GM23338 (cell line): ENCODE results near the gene WDR93. TPM values are rescaled to one million over a fixed set of nuclear protein-coding genes. Genes with fewer than 3 reads are reported as not detected.

Experiments used
- ATAC-seq: fragments of 200-7000 bp; cut with Tn5 transposase; 3 replicates; pipeline ENCODE4 v1.9.1; 2020
- DNase-seq: peaks from one replicate; pipeline ENCODE4 v3.0.0-alpha.2; 2015; ENCODE audit warnings: low spot score
- H2AFZ ChIP-seq: fragments of 200-600 bp; sonication (generic); 2 replicates; pipeline ENCODE4 v1.8.0; 2016; ENCODE audit warnings: antibody characterized with exemption, mild to moderate bottlenecking, moderate library complexity
- H3F3A ChIP-seq: fragments of 200-600 bp; sonication (generic); replicated peaks from 2 replicates; pipeline ENCODE4 v1.8.0; 2017; ENCODE audit warnings: antibody characterized with exemption, mixed run types, low read depth
- H3K27ac ChIP-seq: fragments of 200-600 bp; sonication (generic); 2 replicates; pipeline ENCODE4 v1.6.1; 2016; ENCODE audit warnings: low read depth
- H3K27me3 ChIP-seq: fragments of 200-600 bp; sonication (generic); 2 replicates; pipeline ENCODE4 v1.8.0; 2016; ENCODE audit warnings: mild to moderate bottlenecking, mixed run types, moderate library complexity; ENCODE audit not compliant: insufficient read depth
- H3K36me3 ChIP-seq: fragments of 200-600 bp; sonication (generic); 2 replicates; pipeline ENCODE4 v1.8.0; 2016; ENCODE audit warnings: mild to moderate bottlenecking; ENCODE audit not compliant: insufficient read depth
- H3K4me1 ChIP-seq: fragments of 200-600 bp; sonication (generic); 2 replicates; pipeline ENCODE4 v1.8.0; 2016; ENCODE audit warnings: mild to moderate bottlenecking, moderate library complexity; ENCODE audit not compliant: insufficient read depth
- H3K4me2 ChIP-seq: fragments of 200-600 bp; sonication (generic); 2 replicates; pipeline ENCODE4 v1.7.1; 2017; ENCODE audit warnings: mixed run types
- H3K4me3 ChIP-seq: fragments of 200-600 bp; sonication (generic); 2 replicates; pipeline ENCODE4 v1.6.1; 2016; ENCODE audit warnings: mixed run types
- H3K79me2 ChIP-seq: fragments of 200-600 bp; sonication (generic); replicated peaks from 2 replicates; pipeline ENCODE4 v1.8.0; 2017; ENCODE audit warnings: mild to moderate bottlenecking; ENCODE audit not compliant: insufficient read depth
- H3K9me2 ChIP-seq: fragments of 200-600 bp; sonication (generic); 2 replicates; pipeline ENCODE4 v1.8.0; 2017; ENCODE audit not compliant: insufficient read depth
- H4K20me1 ChIP-seq: fragments of 200-600 bp; sonication (generic); replicated peaks from 2 replicates; pipeline ENCODE4 v1.8.0; 2017; ENCODE audit warnings: mild to moderate bottlenecking; ENCODE audit not compliant: insufficient read depth
- H3K27ac Mint-ChIP-seq: 2 replicates; pipeline ENCODE4 v1.8.0; 2020; ENCODE audit warnings: inconsistent platforms, mild to moderate bottlenecking, moderate library complexity, mixed read lengths
- H3K27me3 Mint-ChIP-seq: 3 replicates; pipeline ENCODE4 v1.8.0; 2022; ENCODE audit warnings: low read depth, mild to moderate bottlenecking, moderate library complexity, mixed read lengths, inconsistent platforms; ENCODE audit not compliant: insufficient read depth, poor library complexity
- H3K36me3 Mint-ChIP-seq: 3 replicates; pipeline ENCODE4 v1.8.0; 2021; ENCODE audit warnings: low read depth, mild to moderate bottlenecking, inconsistent platforms, moderate library complexity, mixed read lengths
- H3K4me1 Mint-ChIP-seq: 3 replicates; pipeline ENCODE4 v1.8.0; 2020; ENCODE audit warnings: mild to moderate bottlenecking, inconsistent platforms, mixed read lengths
- H3K4me3 Mint-ChIP-seq: 3 replicates; pipeline ENCODE4 v1.8.0; 2021; ENCODE audit warnings: moderate library complexity, mild to moderate bottlenecking, inconsistent platforms, mixed read lengths
- H3K9me3 Mint-ChIP-seq: 3 replicates; pipeline ENCODE4 v1.8.0; 2020; ENCODE audit warnings: moderate library complexity, mild to moderate bottlenecking, inconsistent platforms, mixed read lengths
- CREB1 ChIP-seq: fragments of 250-450 bp; sonication (Bioruptor Pico); IDR thresholded peaks from 2 replicates; pipeline ENCODE4 v1.5.0; 2020; ENCODE audit warnings: low read depth, mild to moderate bottlenecking, moderate library complexity
- EZH2phosphoT487 ChIP-seq: fragments of 200-600 bp; sonication (generic); IDR thresholded peaks from one replicate; pipeline ENCODE4 v1.8.1; 2018; ENCODE audit warnings: antibody characterized with exemption; ENCODE audit not compliant: unreplicated experiment
- NANOG ChIP-seq: IDR thresholded peaks from 2 replicates; pipeline ENCODE4 v1.6.1; 2016; ENCODE audit warnings: antibody characterized with exemption, borderline replicate concordance
- POLR2AphosphoS5 ChIP-seq: IDR thresholded peaks from 2 replicates; pipeline ENCODE4 v1.6.1; 2016; ENCODE audit warnings: antibody characterized with exemption, low read depth
- REST ChIP-seq: IDR thresholded peaks from one replicate; pipeline ENCODE4 v1.6.1; 2018; ENCODE audit warnings: antibody characterized with exemption; ENCODE audit not compliant: unreplicated experiment
- ZNF462 ChIP-seq: fragments of 250-450 bp; sonication (Bioruptor Pico); IDR thresholded peaks from 2 replicates; pipeline ENCODE4 v1.5.0; 2020; ENCODE audit warnings: mild to moderate bottlenecking, moderate library complexity
- polyA plus RNA-seq: library from polyadenylated mRNA; unstranded; fragments of >200 nt; fragmentation: Nextera tagmentation; extraction: Ambion mirVana; gene quantifications from 2 replicates; pipeline ENCODE4 v1.2.1, GENCODE V29; 2016
- total RNA-seq: library from RNA; depleted of rRNA; stranded (reverse); fragments of >200 nt; shearing (Covaris generic); gene quantifications from 2 replicates; pipeline ENCODE4 v1.2.3, GENCODE V29; 2014

Gene WDR93
- total and polyA plus RNA-seq, 2 experiments from 2014 or later = 0.14 TPM; not detected in 1

- TF ChIP-seq ZNF462 (CRISPR knock-in tag) = no peak
- TF ChIP-seq EZH2phosphoT487 = no peak
- TF ChIP-seq NANOG = no peak
- no peak for TF ChIP-seq POLR2AphosphoS5
Observed at GRCh38 chr15:89728254-89728653, 37.6 kb downstream of the WDR93 start (continued).

- no peak overlapping the region for H3K27ac ChIP-seq
- no peaks in the 10 kb centered on the region for H3F3A ChIP-seq
- H3K36me3 Mint-ChIP-seq = no peaks in the 10 kb centered on the region
- H4K20me1 ChIP-seq = no peaks in the 10 kb centered on the region
- DNase-seq = no peak
- no peaks in the 10 kb centered on the region for H3K27me3 ChIP-seq
- H3K9me3 Mint-ChIP-seq = no peaks in the 10 kb centered on the region
- H3K27ac Mint-ChIP-seq = no peak overlapping the region
- no peak overlapping the region for H3K4me2 ChIP-seq
- peaks cover 5% of the 10 kb centered on the region; the same call in 1 of the 3 replicates for H3K4me1 Mint-ChIP-seq
- peaks cover 3% of the 10 kb centered on the region for H3K27me3 Mint-ChIP-seq
- H2AFZ ChIP-seq = no peak overlapping the region
- ATAC-seq = no peak
- no peaks in the 10 kb centered on the region for H3K4me1 ChIP-seq
- no peak overlapping the region for H3K4me3 ChIP-seq
- no peaks in the 10 kb centered on the region for H3K36me3 ChIP-seq
- no peak overlapping the region for H3K4me3 Mint-ChIP-seq
- no peaks in the 10 kb centered on the region for H3K79me2 ChIP-seq
- no peaks in the 10 kb centered on the region for H3K9me2 ChIP-seq
- TF ChIP-seq REST (no peak), CREB1 (CRISPR knock-in tag) (no peak), ZNF462 (CRISPR knock-in tag) (no peak), POLR2AphosphoS5 (no peak)
Observed at GRCh38 chr15:89731275-89731674, 40.7 kb downstream of the WDR93 start.
